GM12891 (cell line): ENCODE results near the gene ANO4.

ENCODE experiments used
- POLR2A ChIP-seq: IDR thresholded peaks from 2 replicates; pipeline ENCODE4 v1.6.1; 2011; ENCODE audit warnings: low read depth, low read length, control low read depth
- POLR2AphosphoS5 ChIP-seq: IDR thresholded peaks from 2 replicates; pipeline ENCODE4 v1.6.1; 2011; ENCODE audit warnings: low read depth, low read length, control low read depth
- POU2F2 ChIP-seq: IDR thresholded peaks from 2 replicates; pipeline ENCODE4 v1.6.1; 2011; ENCODE audit warnings: low read depth, mild to moderate bottlenecking, control low read depth, low read length, moderate library complexity
- TAF1 ChIP-seq: IDR thresholded peaks from 2 replicates; pipeline ENCODE4 v1.6.1; 2011; ENCODE audit warnings: low read depth, low read length, control low read depth

DNA sequence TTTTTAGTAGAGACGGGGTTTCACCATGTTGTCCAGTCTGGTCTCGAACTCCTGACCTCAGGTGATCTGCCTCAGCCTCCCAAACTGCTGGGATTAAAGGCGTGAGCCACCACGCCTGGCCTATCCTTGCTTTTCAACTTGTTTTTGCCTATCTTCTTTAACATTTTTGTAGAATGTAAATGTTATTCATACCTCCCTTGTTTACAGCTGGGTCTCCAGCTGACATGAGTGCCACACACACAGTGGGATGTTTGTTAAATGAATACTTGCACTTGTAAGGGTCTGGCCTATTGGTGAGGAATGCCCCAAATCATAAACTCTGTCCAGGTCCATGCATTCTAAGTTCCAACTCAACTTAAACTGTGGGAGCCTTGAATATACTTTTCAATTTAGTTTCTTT, 176.3 kb downstream of the ANO4 start:
- TF ChIP-seq TAF1 (no peak), POLR2A (no peak), POU2F2 (no peak), POLR2AphosphoS5 (no peak)
